ENCODE results near the gene KIF5A.
A peak's percentile ranks its signal among the peaks of the same experiment; 100 is the strongest.
"Not testable (repeated sequence)": the region's sequence is repeated elsewhere in the genome, so short reads cannot be mapped to it uniquely, and the experiment has no call there.

Gene KIF5A

GRCh38 chr12:57584690-57585089 is 34.8 kb downstream of the KIF5A start:
- DNase-seq (ENCODE audit: low read depth) = no peak

- no peak for DNase-seq (ENCODE audit: low read depth)
Observed at GRCh38 chr12:57585156-57585555, 35.3 kb downstream of the KIF5A start.

DNA sequence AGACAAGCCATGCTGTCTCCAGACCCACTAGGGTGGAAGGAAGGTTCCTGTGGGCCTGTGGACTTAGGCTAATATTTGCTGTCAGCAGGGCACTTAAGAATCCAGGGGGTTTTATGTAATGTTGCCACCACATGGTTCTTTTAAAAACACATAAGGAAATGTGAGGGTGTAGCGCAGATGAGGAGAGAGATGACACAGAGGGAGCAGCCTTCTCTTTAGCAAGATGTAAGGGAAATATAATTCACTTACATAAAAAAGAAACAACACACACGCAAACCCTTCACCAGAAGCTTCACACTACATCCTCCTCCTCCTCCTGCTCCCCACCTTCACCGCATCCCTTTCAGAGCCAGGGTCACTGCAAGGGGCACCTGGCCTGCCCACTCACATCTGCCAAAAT is 36.3 kb downstream of the KIF5A start:
- no peak for DNase-seq (ENCODE audit: low read depth)

DNA sequence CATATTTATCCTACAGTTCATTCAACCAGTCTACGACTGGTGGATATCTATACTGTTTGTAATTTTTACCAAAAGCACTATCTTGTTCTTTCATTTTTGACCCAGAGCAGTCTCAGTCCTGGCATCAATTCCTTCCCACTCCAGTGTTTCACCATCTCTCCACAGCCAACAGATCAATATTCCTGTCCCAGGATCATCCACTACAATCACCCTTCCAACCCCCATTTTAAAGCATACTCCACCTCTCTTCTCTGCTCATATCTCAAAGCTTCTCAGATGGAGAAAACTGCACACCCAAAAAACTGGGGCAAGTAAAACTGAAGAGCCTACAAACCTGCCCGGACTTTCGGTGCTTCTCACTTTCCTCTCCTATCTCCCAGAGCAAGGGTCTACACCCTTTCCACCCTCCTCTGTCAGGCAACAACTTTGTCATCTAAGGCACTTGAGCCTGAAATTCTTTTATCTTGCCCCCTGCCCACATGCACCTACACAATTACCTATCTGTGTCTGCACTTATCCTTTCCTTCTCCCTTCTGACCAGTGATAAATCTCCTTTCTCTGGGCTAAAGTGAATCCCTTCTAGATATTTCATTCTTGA is 37.1 kb downstream of the KIF5A start:
- no peak for DNase-seq (ENCODE audit: low read depth)

GRCh38 chr12:57588951-57589610 is 39.2 kb downstream of the KIF5A start:
- not testable (repeated sequence) for DNase-seq (ENCODE audit: low read depth)

DNA sequence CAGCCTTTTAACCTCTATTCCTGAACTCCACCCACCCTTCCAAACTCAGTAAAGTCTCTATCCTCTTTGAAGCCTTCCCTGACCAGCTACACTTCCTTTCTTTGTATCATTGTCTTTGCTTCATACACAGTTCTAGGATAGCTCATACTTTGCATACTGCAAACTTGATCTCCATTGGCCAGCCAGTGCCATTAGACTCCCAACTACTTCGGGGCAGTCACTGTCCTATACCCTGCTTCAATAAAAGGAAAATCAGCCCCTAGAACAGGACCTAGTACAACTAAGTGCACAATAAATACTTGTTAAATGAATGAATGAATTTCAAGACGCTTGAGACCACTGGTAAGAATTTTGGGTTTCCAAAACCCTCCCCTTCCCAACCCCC is 40.6 kb downstream of the KIF5A start:
- DNase-seq (ENCODE audit: low read depth) = no peak

- DNase-seq (ENCODE audit: low read depth) = peak; percentile 44
Observed at GRCh38 chr12:57590864-57591781, 41.3 kb downstream of the KIF5A start, which contains the start of gene PIP4K2C. Gene PIP4K2C, plus strand, starts transcription at chr12:57591192. Its CDS starts 98 bp downstream, at chr12:57591290.

- no peak for DNase-seq (ENCODE audit: low read depth)
Observed at GRCh38 chr12:57591782-57592325, 42.0 kb downstream of the KIF5A start.

GRCh38 chr12:57592551-57593165 is 42.8 kb downstream of the KIF5A start:
- DNase-seq (ENCODE audit: low read depth) = no peak

GRCh38 chr12:57593187-57593586 is 43.3 kb downstream of the KIF5A start:
- DNase-seq (ENCODE audit: low read depth) = no peak

DNA sequence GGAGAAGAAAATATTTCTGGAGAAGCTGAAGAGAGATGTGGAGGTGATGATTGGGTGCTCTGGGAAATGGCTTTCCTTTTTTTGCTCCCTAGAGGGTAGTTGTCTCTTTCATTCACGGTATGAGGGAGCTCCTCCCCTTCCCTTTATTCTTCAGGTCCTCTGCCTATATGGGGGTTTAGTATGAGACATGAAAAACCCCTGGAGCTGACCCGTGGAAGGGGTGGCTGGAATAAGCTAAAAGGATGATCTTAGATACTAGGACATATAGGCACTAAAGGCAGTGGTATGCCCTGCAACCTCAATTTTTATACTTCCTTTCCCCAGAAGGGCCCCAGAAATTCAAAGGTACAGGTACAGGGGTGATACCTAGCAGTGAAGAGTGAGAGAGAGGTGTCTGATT is 50.6 kb downstream of the KIF5A start:
- no peak for DNase-seq (ENCODE audit: low read depth)

GRCh38 chr12:57602544-57602943 is 52.7 kb downstream of the KIF5A start:
- no peak for DNase-seq (ENCODE audit: low read depth)

DNA sequence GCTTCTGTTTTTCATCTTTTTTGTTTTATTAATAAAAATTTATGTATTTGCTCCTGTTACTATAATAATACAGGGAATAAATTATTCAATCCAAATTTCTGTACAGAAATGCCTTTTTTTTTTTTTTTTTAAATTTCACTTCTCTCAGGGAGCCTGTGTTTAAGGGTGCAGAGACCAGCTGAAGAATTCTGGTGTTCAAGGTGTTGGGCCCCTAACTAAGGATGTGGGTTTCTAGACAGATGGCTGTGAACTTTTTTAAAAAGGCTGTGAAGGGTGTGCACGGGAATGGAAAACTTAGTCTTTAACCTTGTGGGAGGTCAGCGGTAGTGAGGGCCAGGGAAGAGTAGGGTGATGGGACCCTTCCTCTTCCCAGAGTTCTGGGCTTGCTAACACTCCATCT is 53.5 kb downstream of the KIF5A start:
- DNase-seq (ENCODE audit: low read depth) = no peak

- DNase-seq (ENCODE audit: low read depth) = peak; percentile 66
Observed at GRCh38 chr12:57603815-57604453, 54.1 kb downstream of the KIF5A start.

DNA sequence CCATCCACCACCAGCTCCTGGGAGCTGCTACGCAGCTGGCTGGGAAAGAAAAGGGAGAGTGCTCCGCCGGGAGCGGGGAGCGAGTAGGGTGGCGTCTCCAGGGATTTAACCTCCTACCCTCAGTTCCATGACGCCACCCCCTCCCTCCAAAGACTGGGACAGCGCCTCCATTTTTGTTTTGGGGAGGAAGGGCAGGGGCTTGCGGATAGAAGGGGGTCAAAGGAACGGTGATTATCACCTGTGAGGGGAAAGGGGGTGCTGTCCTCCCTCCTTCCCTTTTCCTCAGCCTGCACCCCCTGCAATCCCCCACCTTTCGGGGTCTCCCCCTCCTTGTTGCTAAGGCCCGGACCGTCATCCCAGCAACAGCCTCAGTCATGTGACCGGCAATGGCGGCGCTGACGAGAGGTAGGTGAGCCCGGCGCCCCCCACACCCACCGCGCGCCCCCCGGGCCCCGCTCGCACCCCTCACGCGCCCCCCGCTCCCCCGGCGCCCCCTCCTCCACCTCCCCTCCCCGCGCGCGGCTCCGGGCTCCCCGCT is 54.7 kb downstream of the KIF5A start, which contains the start of gene DTX3:
Gene DTX3 (plus strand): TSS at position 371 of the 538 bp plus-strand sequence. CDS start 1,694 bp downstream, outside the sequence.
- DNase-seq (ENCODE audit: low read depth) = no peak

GRCh38 chr12:57604992-57605810 is 55.4 kb downstream of the KIF5A start:
- DNase-seq (ENCODE audit: low read depth) = no peak

GRCh38 chr12:57605811-57606311 is 56.0 kb downstream of the KIF5A start:
- DNase-seq (ENCODE audit: low read depth) = no peak

DNA sequence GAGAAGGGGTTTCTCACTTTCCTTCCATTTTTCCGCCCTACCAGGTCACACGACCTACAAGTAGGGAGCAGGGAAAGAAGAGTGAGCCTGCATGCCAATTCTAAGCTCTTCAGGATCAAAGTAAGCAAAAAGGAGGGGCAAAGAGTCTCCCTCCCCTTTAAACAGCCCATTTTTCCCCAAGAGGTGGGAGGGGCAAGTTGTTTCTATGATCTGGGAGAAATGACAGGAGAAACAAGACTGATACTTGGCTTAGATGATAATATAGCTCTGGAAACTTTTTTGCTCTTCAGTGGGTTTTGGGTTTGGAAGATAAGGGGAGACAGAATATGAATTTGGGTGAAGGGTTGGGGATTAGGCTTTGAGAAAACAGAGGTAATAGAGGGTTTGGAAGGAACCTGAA is 56.6 kb downstream of the KIF5A start:
- no peak for DNase-seq (ENCODE audit: low read depth)

GRCh38 chr12:57606821-57607220 is 57.0 kb downstream of the KIF5A start:
- DNase-seq (ENCODE audit: low read depth) = no peak

Measured in iris pigment epithelial cell (primary cell).